ENCODE measurements around the gene C1orf122.

Gene C1orf122

GRCh38 chr1:37802439-37802838 is 5.2 kb upstream of the C1orf122 start:
- no peak for DNase-seq

- DNase-seq, result no peak
Observed at GRCh38 chr1:37807220-37807554, 403 bp upstream of the C1orf122 start.

- DNase-seq, result peak; percentile 57
Observed at GRCh38 chr1:37808369-37809319, 1.1 kb downstream of the C1orf122 start.

GRCh38 chr1:37809942-37810341 is 2.4 kb downstream of the C1orf122 start:
- no peak for DNase-seq

GRCh38 chr1:37811027-37811655 is 3.6 kb downstream of the C1orf122 start:
- no peak for DNase-seq

GRCh38 chr1:37813529-37814145 is 6.0 kb downstream of the C1orf122 start:
- no peak for DNase-seq

- no peak for DNase-seq
Observed at GRCh38 chr1:37814252-37814651, 6.7 kb downstream of the C1orf122 start.

- DNase-seq, result no peak
Observed at GRCh38 chr1:37817481-37817880, 9.9 kb downstream of the C1orf122 start.

- DNase-seq, result no peak
Observed at GRCh38 chr1:37821481-37821880, 13.9 kb downstream of the C1orf122 start.

- DNase-seq, result no peak
Observed at GRCh38 chr1:37822906-37823815, 15.6 kb downstream of the C1orf122 start.

GRCh38 chr1:37824001-37824400 is 16.4 kb downstream of the C1orf122 start:
- no peak for DNase-seq

- no peak for DNase-seq
Observed at GRCh38 chr1:37825506-37825905, 17.9 kb downstream of the C1orf122 start.

- no peak for DNase-seq
Observed at GRCh38 chr1:37828410-37829074, 21.0 kb downstream of the C1orf122 start.

GRCh38 chr1:37831109-37831508 is 23.5 kb downstream of the C1orf122 start:
- no peak for DNase-seq

GRCh38 chr1:37831809-37832208 is 24.2 kb downstream of the C1orf122 start:
- DNase-seq, result no peak

GRCh38 chr1:37836788-37837187 is 29.2 kb downstream of the C1orf122 start:
- no peak for DNase-seq

- no peak for DNase-seq
Observed at GRCh38 chr1:37839676-37840075, 32.1 kb downstream of the C1orf122 start.

GRCh38 chr1:37840711-37841110 is 33.1 kb downstream of the C1orf122 start:
- no peak for DNase-seq

- DNase-seq, result no peak
Observed at GRCh38 chr1:37841652-37842051, 34.1 kb downstream of the C1orf122 start.

- no peak for DNase-seq
Observed at GRCh38 chr1:37844536-37844935, 36.9 kb downstream of the C1orf122 start.

GRCh38 chr1:37845049-37845646 is 37.6 kb downstream of the C1orf122 start:
- no peak for DNase-seq

GRCh38 chr1:37845786-37846185 is 38.2 kb downstream of the C1orf122 start:
- no peak for DNase-seq
